Lower leg skin (tissue), 3 donors: Measurements from ENCODE around the gene FAM13B.

Experiments
- POLR2A ChIP-seq, 2 donors: fragments of 450-650 bp; IDR thresholded peaks; one replicate each; pipeline ENCODE4 v1.6.1; 2016 to 2017; ENCODE audit warnings: antibody characterized with exemption in 2 of 2, mild to moderate bottlenecking in 1 of 2, moderate library complexity in 1 of 2
- TF ChIP-seq, protein P1 (sequence below), 3 donors: fragments of 450-650 bp; IDR thresholded peaks; one replicate each; pipeline ENCODE4 v1.5.1; 2016; ENCODE audit warnings: antibody characterized with exemption in 3 of 3, mild to moderate bottlenecking in 3 of 3, moderate library complexity in 2 of 3

DNA sequence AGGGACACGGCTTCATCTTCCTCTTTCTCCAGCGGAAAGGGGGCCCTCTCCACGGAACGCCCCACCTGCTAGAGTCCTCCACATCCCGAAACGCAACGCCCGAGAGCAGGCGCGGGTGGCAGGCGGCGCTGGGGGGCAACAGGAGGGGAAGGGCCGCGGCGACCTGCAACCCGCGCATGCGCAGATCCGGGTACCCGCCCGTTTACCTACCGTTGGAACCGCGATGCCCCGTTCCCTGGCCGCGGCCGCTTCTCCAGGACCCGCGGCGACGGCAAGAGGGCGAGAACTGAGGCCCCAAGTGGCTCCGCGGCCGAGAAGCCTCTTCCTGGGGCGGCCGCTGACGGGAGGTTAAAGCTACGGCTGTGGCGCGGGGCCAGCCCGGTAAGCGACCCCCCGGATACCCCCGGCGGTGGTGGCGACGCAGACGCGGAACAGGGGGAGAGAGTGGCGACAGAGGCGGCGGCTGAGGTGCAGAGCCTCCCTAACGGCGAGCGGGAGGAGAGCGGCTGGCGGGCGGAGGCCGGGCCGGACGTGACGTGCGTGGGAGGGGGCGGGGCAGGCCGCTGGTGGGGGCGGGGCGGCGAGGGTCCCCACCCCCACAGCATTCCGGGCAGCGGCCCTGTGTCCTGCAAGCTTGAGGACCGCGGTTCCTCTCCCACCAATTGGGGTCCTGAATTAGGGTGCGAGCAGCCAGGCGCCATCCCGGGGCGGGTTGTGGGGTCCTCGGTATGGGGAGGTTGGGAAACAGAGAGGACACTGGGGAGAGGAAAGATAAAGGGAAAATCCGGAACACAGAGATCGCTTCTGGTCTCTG is at the start of gene FAM13B:
- TF ChIP-seq, protein P1, sequence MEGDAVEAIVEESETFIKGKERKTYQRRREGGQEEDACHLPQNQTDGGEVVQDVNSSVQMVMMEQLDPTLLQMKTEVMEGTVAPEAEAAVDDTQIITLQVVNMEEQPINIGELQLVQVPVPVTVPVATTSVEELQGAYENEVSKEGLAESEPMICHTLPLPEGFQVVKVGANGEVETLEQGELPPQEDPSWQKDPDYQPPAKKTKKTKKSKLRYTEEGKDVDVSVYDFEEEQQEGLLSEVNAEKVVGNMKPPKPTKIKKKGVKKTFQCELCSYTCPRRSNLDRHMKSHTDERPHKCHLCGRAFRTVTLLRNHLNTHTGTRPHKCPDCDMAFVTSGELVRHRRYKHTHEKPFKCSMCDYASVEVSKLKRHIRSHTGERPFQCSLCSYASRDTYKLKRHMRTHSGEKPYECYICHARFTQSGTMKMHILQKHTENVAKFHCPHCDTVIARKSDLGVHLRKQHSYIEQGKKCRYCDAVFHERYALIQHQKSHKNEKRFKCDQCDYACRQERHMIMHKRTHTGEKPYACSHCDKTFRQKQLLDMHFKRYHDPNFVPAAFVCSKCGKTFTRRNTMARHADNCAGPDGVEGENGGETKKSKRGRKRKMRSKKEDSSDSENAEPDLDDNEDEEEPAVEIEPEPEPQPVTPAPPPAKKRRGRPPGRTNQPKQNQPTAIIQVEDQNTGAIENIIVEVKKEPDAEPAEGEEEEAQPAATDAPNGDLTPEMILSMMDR (IDR thresholded peaks at IDR 0.05): no peak
- TF ChIP-seq POLR2A (IDR thresholded peaks at IDR 0.05): no peak
